HG02798 (cell line): ENCODE measurements around the gene NPW.

ENCODE experiments used
- ATAC-seq: cut with Tn5 transposase; IDR thresholded peaks from one replicate; pipeline ENCODE4 v1.9.1; 2021; ENCODE audit warnings: mild to moderate bottlenecking; ENCODE audit not compliant: unreplicated experiment, poor library complexity

The NPW gene

DNA sequence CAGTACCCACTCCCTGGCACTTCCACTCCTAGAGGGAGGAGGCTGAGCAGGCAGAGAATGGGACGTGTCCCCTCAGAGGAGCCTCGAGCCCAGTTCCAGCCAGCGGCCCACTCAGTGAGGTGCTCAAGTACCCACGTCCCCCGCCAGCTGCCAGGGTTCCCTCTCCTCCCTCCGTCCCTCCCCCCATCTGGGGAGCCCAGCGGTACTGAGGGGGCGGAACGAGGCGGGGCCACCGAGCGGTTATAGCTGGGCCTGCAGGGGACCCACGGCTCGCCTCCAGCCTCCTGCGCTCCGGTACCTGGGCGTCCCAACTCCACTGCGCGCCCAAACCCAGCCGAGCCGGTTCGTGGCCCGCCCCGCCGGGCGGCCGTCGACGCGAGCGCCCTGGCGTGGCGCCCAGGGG is at the start of gene NPW:
Gene NPW (plus strand): TSS at position 268 of the 403 bp plus-strand sequence.
- ATAC-seq: no peak

- ATAC-seq: peak; percentile 91
Measured at GRCh38 chr16:1971796-1972489, 47.6 kb upstream of the NPW start, which contains the start of gene TBL3. TSS of gene TBL3 (plus strand) at chr16:1972053. CDS start at chr16:1972165, 112 bp downstream.

GRCh38 chr16:1972490-1972877 is 47.1 kb upstream of the NPW start:
- ATAC-seq: no peak

DNA sequence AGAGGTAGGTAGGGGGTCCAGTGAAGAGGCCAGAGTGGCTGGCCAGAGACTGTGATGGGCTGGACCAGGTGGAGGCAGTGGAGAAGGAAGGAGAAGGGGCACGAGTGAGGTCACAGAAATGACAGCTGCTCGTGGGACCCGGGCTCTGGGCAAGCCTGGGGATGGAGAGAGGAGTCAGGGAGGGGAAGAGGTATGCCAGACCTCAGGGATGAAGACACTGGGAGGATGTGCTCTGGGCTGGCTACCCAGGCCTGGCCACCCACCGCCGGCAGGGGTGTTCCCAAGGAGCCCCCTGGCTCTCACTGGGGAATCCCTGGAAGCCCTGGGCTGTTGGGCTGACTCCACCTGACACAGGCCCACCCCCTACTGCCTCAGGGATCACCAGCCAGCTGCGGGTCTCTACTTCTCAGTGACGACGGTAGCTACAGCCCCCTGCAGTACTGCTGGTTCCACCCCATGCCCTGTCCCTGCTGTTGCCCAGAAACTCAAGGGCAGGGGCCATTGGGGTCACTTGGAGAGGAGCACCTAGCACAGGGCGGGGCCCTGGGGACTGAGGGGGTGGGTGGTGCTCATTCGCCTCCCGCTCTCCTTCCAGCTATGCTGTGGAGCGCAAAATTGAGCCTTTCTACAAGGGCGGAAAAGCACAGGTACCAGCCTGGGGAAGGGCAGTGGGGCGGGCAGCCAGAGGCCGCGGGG is 46.0 kb upstream of the NPW start:
- no peak for ATAC-seq

- no peak for ATAC-seq
Measured at GRCh38 chr16:1974157-1975070, 45.2 kb upstream of the NPW start.

DNA sequence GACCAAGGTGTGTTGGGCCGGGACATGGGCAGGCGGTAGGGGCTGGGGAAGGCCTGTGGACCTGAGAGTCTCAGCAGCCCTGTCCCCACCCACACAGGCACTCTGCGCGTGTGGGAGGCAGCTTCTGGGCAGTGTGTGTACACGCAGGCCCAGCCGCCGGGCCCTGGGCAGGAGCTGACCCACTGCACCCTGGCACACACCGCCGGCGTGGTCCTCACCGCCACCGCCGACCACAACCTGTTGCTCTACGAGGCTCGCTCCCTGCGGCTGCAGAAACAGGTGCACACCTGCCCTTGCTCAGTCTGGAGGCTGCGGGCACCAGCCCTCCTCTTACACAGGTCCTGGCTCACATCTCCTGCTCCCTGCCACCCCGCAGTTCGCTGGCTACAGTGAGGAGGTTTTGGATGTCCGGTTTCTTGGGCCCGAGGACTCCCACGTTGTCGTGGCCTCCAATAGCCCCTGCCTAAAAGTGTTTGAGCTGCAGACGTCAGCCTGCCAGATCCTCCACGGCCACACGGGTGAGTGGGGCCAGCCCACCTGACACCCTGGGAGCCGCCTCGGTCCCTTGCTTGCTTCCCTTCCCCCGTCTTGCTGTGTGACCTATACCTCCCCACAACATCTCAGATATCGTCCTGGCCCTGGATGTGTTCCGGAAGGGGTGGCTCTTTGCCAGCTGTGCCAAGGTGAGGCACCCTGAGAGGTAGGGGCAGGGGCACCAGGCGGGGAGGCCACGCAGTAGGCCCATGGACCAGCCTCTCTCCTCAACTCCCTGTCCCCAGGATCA is 44.0 kb upstream of the NPW start:
- no peak for ATAC-seq

DNA sequence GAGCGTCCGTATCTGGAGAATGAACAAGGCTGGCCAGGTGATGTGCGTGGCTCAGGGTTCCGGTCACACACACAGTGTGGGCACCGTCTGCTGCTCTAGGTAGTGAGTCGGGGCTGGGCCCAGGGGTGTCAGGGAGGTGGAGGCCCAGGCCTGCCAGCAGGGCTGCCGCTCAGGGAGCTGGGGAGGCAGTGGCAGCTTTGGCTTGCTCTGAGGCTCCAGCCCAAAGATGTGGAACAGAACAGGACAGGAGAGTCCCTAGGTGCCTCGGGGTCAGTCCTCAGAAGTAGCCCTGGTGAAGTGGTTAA is 43.4 kb upstream of the NPW start:
- no peak for ATAC-seq

- ATAC-seq: no peak
Measured at GRCh38 chr16:1976951-1977874, 42.4 kb upstream of the NPW start.

- no peak for ATAC-seq
Measured at GRCh38 chr16:1977875-1978268, 41.7 kb upstream of the NPW start.

DNA sequence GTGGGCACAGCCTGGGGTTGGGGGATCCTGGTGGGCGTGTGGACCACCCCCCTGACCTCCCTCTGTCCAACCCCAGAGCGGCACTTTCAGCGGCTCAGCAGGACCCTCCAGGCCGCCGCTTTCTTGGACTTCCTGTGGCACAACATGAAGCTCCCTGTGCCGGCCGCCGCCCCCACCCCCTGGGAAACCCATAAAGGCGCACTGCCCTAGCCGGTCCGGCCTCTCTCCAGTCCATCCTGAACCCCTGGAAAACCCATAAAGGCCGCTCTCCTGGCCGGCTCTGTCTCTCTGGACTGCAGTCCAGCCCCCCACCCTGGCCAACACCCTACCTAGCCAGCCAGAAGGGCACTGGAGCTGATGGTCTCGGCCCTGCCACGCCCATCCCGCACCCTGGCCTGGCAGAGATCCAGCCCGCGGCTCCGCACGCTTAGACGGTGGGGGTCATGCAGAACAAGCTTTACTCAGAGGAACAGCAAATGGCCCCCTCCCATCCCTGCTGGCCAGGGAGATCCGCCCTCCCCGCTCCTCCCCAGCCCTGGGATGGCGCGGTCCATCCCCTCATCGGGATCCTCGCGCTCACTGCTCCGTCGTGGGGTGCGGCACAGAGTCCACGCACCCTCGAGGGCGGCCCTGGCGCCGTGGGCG is 41.0 kb upstream of the NPW start:
- ATAC-seq: no peak

- ATAC-seq: no peak
Measured at GRCh38 chr16:1979271-1980029, 40.1 kb upstream of the NPW start.

GRCh38 chr16:1980030-1980769 is 39.4 kb upstream of the NPW start:
- no peak for ATAC-seq

- ATAC-seq: no peak
Measured at GRCh38 chr16:1980770-1981087, 38.9 kb upstream of the NPW start.

- ATAC-seq: no peak
Measured at GRCh38 chr16:1981398-1981836, 38.2 kb upstream of the NPW start, which contains the start of gene NOXO1. TSS of gene NOXO1 (minus strand) at chr16:1981469. CDS start at chr16:1981179, 290 bp downstream.

DNA sequence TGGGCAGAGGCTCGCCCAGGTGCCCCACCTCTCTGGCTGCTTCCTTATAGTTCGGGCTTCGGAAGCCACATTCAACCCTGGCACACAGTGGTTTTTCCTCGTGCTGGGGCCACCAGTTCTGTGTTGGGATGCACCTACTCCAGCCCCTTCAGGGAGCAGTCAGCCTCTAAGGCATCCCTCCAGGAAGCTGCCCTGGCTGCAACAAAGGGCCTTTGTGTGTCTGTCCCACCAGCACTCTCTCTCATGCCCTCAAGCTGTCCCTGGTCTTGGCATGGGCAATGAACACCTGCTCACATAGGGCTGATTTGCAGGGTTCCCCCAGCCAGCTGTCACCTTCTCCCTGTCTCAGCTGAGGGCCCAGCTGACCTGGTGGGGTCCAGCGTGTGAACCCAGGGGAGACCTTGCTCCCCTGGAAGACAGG is 37.6 kb upstream of the NPW start:
- no peak for ATAC-seq

DNA sequence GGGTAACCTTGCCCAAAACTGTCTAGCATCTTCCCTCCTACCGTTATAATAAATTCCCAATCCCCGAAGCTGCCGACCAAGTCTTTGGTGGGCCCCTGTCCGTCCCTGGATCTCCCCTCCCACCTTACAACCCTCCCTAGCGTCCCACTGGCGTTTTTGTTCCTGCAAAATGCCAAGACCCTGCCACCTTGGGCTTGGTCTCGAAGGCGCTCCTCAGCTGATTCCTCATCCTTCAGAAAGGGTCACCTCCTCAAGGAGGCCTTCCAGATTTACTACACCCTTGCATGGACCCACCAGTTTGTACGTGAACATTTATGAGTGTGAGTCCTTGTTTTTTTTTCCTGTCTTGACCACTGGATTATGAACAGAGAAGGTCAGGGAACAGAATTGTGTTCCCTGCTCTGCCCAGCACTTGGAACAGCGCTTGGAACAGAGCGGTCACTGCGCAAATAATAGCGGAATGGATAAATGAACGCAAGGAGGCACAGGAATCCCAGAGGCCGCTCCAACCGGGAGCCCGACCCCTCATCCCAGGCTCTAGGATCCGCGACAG is 36.5 kb upstream of the NPW start:
- no peak for ATAC-seq
